Measurements from ENCODE around the gene RIPK1.
A peak's percentile ranks its signal among the peaks of the same experiment; 100 is the strongest.
"Not testable (repeated sequence)": the region's sequence is repeated elsewhere in the genome, so short reads cannot be mapped to it uniquely, and the experiment has no call there.

The RIPK1 gene
- 75.2 to 133 (median 101) reads per million in 4 donors for total RNA-seq

DNA sequence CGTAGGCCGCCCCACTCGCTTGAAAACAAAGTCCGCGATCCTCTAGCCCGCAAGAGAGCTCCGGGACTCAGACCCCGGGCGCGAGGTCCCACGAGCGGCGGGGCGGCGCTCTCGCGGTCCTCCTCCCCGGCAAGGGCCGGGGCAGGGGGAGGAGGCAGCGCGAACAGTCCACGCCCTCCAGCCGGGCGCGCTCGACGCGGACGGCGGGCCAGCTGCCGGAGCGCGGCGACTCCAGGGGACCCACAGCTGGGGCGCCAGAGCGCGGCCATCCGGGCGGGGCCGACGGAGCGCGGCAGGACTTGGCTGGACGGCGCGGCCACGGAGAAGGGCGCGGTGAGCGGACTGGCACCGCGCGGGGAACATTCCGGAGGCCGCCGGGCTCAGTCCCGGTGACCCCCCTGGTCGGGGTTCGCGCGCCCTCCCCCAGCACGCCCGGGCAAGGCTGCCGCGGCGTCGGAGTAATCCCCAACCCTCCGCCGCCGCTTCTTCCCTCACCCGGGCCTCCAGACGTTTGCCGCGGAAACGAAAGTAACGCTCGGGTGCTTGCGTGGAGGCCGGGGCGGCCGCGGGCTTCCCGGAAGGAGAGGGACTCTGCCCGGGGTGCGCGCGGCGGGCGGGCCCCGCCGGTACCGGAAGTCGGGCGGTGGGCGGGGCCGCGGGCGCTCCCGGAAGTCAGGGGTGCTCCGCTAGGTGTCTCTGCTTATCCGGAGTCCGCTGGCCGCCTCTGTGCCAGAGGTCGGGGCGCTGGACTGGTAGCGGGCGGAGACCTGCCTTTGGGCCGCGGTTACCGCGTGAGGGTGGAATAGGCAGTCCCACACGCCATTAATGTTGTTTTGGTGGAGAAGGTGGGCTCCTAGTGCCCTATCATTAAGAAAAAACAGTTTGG is at the start of gene RIPK1:
Gene RIPK1, plus strand, starts transcription at position 166 of the 886 bp plus-strand sequence. CDS start 8,330 bp downstream, outside the sequence.
- peak; percentile 88 to 96 (median 92) for DNase-seq

DNA sequence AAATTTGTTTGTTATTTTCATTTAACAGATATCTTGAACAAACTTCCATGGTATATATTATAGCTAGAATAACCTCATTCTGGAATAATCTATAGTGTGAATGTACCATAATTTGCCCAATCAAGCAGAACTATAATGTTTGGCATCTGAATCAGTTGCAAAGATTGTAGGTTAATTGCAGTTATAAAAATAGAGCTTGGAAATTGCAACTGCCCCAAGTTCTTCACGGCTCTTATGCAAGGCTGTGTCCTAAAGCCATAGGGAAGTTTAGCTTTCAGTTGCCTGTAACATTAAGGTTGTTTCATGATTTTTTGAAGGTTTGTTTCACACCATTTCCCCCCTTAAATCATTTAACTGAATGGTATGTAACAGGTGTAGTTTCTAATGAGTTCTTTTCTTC is 49.2 kb upstream of the RIPK1 start:
- no peak for DNase-seq

DNA sequence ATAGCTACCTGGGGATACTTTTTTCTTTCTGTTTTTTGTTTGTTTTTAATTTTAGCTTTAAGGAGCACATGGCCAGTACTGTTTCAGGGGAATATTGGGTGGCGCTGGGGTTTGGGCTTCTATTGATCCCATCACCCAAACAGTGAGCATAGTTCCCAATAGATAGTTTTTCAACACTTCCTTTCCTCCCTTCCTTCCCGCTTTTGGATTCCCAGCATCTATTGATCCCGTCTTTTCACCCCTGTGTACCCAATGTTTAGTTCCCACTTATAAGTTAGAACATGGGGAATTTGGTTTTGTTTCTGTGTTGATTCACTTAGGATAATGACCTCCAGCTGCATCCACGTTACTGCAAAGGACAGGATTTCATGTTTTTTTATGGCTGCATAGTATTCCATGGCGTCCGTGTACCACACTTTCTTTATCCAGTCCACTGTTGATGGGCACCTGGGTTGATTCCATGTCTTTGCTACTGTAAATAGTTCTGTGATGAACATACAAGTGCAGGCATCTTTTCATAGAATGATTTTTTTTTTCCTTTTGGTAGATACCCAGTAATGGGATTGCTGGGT is 48.5 kb upstream of the RIPK1 start:
- no peak for DNase-seq

DNA sequence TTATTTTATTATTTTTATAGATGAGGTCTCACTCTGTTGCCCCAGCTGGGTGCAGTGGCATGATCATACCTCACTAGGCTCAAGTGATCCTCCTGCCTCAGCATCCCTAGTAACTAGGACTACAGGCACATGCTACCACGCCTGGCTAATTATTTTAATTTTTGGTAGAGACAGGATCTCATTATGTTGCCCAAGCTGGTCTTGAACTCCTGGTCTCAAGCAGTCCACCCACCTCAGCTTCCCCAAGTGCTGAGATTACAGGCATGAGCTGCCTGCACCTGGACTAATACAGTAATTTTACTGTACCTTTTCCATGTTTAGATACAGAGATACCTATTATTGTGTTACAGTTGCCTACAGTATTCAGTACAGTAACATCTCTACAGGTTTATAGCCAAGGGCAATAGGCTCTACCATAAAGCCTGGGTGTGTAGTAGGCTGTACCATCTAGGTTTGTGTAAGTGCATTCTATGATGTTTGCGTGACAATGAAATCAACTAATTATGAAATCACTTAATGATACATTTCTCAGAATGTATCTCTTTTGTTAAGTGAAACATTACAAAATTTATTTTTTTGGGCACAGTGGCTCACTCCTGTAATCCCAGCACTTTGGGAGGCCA is 47.2 kb upstream of the RIPK1 start:
- not testable (repeated sequence) for DNase-seq

DNA sequence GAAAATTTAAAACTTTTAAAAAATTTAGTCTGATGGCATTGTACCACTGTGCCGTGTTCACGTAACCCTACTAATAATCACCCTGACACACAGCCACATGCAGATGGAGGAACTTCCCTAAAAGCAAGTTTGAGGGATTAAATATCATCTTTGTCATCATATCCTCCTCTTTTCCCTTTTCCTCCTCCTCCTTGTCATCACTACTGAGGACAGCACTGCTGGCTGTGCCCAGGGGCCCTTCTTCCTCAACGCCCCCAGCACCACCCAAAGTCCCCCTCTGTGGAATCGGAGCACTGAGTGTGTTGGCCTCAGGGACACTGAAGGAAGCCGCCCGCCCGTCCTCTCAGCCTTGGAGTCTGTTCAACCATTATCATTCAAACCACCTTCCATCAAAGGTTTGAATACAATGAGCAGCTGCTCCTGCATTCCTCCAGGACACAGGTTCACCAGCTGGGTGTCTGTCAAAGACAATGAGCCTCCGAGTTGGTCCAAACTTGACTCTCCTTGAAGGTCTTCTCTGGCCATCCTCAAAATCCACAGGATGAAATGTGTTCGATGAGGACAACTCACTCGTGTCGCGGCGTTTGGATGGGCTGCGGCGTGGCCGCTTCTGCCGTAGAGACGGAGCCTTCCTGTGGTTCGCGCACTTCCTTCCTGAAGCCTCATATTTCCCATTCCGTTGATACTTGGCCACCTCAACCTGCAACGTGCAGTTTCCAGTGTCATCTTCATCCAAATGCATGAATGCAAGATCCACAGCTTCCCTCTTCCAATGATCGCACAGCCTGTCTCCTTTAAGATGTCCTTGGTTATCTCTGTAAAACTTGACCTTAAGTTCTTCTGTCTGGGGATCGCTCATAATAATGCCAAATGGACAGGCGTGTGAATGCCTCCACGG is 45.3 kb upstream of the RIPK1 start:
- peak in 2 of 5 donors; percentile 16 to 63 for DNase-seq

DNA sequence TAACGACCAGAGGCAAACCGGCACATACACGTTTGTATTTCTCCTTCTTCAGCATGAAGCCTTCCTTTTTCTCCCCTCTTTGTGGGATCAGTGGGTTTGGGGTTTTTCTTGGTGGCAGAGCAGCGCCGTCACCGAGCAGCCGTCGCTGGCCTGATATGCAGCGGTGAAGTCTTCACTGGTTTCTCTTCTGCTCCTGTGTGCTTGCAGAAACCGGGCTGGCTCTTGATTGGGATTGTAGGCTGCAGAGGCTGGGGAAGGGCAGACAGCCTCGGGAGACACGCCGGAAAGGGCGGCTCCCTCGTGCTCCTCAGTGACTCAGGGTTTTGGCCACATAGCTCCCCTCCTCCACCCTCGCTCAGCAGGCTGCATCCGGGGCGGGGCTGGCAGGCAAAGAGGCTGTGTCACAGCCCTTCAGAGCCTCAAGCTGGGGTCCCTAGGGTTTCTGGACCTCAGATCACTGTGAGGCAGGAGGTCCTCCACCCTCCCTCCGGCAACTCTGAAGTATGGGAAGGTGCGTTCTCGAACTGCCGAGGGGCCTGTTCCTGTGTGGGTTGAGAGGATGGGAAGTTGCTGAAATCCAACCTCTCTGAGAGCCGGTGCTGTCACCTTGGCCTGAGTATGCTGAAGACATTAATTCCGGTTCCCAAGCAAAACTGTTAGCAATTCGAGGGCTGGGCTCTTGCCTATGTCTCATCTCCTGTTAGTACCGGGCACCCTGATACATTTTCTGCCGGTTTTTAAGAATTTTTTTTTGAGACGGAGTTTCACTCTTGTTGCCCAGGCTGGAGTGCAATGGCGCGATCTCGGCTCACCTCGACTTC is 44.4 kb upstream of the RIPK1 start:
- DNase-seq = peak; percentile 63 to 95 (median 74)

DNA sequence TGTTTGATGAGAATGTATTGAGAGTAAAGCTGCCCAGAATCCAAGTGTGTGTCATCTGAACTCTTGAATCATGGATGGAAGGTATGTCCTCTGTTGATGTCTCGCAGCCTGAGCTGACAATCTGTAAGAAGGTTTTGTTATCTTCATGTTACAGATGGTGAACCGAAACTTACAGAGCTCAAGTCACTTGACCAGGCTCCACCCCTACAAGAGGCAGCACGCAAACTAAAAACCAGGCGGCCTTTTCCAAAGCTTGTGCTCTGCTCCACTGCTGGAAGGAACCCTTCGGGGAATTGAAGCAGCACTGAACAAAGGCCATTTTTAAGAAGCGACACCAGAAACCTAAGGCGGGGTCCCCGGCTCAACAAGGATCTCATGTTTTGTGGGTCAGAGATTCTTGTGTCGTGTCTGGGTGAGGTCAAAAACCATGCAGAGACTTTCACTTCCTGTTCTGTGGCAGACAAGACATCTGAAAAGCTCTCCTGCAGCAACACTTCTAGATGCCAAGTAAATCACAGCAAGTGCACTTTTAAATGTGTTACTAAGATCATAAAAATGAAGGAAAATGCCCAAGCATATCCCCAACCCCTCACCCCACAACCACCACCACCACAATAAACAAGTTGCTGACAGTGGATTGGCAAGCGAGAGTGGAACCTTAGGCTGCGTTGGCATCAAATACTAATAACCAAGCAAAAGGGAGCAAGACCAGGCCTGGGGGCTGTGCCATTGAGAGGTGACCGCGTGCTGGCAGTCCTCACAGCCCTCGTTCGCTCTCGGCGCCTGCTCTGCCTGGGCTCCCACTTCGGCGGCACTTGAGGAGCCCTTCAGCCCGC is 41.3 kb upstream of the RIPK1 start:
- peak in 2 of 5 donors; percentile 17 to 68 for DNase-seq

DNA sequence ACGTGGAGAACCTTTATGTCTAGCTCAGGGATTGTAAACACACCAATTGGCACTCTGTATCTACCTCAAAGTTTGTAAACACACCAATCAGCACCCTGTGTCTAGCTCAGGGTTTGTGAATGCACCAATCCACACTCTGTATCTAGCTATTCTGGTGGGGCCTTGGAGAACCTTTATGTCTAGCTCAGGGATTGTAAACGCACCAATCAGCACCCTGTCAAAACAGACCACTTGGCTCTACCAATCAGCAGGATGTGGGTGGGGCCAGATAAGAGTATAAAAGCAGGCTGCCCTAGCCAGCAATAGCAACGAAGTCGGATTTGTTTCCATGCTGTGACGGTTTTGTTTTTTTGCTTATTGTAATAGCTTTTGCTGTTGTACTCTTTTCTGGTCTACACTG is 40.1 kb upstream of the RIPK1 start:
- not testable (repeated sequence) for DNase-seq

DNA sequence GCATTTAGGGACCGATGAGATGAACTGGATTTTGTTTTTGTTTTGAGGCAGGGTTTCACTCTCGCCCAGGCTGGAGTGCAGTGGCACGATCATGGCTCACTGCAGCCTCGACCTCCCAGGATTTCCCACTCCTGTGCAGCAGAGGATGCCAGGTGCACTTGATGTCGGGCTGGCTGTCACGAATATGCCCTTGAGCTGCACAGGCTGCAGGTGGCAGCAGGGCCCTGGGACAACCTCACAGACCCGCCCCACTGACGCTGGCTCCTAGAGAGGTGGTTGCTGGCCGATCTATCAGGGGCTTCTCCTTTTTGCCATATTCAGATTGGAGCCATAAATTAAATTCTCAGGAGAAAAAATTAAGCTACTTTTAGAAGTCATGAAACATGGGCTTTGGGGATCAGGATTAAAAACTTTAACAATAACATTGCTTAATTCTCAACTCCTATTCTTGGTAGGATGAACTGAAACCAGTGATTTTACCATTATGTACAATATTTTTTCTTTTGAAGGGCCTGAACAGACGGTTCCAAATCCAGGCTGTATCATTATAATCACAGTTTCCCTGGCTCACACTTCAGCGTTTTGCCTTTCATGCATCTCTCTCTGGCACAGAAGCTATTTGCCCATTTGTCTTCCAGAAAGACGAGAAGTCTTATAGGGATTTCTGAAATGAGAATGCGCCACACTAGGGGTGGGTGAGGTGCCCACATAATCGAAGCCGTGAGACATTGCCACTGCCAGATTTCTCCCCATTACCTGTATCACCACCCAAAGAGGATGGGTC is 36.2 kb upstream of the RIPK1 start:
- peak in 1 of 5 donors; percentile 26 for DNase-seq

DNA sequence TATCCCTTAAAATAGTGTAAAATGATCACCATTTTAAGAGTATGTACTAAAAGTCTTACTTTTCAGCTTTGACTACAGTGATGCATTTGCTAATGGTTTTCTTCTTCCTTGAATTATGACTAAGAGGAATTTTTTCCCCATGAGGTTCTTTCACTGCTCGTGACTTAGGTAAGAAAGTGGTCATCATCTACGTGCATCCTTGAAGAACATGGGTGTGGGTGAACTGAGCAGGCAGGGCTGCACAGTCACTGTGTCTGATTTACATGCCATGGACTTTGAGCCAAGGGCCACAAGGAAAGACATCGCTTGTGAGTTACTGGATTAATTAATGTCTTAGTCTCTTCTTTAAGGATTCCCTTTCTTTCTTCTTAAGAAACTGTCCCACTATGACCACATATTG is 35.3 kb upstream of the RIPK1 start:
- no peak for DNase-seq

DNA sequence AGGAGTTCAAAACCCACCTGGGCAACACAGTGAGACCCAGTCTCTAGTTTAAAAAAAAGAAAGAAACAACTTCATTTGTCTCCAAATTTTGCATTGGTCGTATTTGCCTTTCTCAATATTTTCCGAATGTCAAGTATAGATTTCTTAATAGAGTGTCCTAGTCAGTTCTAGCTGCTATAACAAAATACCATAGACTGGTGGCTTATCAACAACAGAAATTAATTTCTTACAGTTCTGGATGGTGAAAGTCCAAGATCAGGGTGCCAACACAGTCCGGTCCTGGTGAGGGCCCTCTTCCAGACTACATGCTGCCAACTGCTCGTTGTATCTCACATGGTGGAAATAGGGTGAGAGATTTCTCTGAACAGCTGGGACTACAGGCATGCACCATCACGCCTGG is 34.6 kb upstream of the RIPK1 start:
- no peak for DNase-seq

DNA sequence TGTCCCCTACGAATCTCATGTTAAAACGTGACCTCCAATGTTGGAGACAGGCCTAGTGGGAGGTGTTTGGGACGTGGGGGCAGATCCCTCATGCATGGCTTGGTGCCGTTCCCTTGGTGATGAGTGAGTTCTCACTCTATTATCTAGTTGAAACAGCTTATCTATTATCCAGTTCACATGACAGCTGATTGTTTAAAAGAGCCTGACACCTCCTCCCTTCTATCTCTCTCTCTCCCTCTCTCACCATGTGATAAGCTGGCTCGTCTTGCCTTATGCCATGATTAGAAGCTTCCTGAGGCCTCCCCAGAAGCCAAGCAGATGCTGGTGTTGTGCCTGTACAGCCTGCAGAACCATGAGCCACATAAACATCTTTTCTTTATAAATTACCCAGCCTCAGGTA is 32.9 kb upstream of the RIPK1 start:
- DNase-seq = no peak

DNA sequence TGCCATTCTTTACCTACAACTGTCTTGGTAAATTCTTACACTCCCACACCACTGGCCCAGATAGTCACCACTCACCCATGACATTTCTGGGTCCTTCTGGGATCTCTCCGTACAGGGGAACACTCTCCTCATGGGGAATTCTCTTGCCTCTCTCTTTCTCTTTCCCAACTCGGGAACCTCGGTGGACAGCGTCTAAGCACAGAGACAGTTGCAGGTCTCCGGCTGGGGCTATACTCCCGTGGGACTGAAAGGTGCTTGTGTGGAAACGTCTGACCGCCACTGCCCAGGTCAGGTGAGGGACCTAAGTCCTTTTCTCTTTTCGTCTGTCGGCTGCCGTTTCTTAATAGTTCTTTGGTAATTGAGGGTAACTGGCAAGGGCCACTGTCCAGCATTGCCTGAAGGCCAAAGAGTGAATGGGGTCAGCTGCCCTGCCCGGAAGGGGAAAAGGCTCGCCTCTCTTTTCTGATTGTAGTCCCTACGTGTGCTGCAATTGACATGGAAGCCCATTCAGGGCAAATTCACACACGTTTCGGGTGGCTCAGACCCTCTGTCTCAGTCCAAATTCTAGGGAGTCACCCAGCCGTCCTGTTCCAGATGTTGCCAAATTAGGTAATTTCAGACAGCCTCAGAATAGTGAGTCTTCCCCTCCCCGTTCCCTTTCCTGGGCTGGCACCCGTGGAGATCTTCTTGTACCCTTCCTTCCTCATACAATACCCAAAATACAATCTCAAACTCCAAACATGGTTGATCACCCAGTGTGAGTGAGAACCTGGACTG is 31.2 kb upstream of the RIPK1 start:
- DNase-seq = no peak

DNA sequence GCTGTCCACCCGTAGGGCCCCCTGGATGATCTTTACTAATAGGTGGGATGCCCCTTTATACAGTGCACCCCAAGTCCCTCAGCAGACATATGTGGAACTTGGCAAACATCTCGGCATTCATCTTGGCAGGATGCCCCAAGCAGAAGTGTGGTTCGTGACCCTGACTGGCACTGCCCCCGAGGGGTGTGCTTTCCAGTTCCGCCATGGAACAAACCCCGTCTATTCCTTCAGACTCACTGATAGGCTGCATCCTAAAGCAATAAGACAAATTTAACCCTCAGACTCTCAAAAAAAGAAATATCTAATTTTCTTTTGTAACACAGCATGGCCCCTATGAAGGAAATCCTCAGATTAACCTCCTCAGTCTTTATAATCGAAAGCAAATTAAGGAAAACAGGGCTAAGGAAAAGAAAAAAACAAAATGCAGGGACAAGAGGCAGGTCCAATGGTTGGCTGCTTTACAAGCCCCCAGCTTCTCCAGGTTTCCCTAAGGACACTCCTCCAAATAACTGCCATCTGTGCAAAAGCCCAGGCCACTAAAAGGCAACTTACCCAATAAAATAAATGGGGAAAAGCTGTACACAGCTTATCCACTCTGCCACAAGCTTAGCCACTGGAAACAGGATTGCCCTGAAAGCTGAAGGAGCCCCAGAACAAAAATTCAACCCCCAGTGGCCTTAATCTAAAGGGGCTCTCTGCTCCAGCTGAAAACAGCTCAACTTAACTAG is 30.5 kb upstream of the RIPK1 start:
- DNase-seq = no peak

DNA sequence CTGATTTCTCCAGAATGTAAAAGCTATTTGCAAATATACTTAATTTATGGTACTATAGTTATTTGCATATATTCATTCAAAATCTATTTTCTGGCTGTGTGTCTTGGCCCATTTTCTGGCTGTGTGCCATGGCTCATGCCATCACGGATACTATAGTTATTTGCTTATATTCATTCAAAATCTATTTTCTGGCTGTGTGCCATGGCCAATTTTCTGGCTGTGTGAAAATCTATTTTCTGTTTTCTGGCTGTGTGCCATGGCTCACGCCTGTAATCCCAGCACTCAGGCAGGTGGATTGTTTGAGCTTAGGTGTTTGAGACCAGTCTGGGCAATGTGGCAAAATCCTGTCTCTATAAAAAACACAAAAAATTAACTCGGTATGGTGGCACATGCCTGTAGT is 28.9 kb upstream of the RIPK1 start:
- no peak for DNase-seq

DNA sequence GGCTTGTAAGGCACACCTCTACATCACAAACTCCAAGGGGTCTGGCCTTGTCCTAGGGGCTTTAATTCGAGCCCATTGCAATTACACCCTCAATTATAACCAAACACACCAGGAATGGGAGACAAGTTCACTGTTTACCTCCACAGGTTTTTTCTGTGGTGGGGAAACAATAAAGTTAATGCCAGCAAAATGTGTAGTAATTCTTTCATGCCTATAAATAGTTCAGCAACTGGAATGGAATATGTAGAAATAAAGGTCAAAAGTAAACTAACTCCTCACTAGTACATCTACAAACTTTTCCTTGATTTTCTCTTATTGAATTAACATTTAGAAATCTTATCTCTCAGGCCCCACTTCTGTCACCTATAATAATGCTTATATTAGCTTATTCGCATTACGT is 27.1 kb upstream of the RIPK1 start:
- no peak for DNase-seq

DNA sequence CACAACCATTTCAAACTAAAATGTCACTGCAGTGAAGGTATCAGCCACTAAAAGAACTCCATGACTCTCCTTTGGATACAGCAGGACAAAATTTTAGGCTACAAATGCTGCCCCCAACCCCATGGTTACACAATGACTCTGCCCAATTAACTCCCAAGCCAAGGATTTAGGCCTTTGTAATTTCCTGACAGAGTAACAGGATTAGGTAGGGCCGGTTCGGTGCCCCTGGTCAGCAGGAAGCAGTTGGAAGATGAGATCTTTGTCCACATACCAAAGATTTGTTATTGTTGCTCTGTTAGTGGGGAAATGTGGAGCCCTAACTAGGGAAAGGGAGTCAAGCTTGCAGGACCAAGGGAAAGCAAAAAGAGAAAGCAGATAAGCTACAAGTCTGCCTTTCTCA is 26.7 kb upstream of the RIPK1 start:
- no peak for DNase-seq

DNA sequence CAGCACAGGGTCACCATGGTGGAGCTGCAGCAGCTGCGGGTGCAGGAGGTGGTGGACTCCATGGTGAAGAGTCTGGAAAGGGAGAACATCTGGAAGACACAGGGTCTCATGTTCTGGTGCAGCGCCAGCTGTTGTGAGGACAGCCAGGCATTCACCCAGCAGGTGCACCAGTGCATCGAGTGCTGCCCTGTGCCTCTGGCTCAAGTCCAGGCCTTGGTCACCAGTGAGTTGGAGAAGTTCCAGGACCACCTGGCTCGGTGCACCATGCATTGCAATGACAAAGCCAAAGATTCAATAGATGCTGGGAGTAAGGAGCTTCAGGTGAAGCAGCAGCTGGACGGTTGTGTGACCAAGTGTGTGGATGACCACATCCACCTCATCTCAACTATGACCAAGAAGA is 22.9 kb upstream of the RIPK1 start:
- no peak for DNase-seq

Data from T-helper 1 cell (primary cell).